Medulla oblongata (tissue), 1 donor: ENCODE data around the gene MRPS5.
"Not testable (repeated sequence)": the region's sequence is repeated elsewhere in the genome, so short reads cannot be mapped to it uniquely, and the experiment has no call there.

Experiments used
- DNase-seq: peaks from one replicate; pipeline ENCODE4 v3.0.0-alpha.2; 2015; ENCODE audit errors: extremely low spot score

The MRPS5 gene

DNA sequence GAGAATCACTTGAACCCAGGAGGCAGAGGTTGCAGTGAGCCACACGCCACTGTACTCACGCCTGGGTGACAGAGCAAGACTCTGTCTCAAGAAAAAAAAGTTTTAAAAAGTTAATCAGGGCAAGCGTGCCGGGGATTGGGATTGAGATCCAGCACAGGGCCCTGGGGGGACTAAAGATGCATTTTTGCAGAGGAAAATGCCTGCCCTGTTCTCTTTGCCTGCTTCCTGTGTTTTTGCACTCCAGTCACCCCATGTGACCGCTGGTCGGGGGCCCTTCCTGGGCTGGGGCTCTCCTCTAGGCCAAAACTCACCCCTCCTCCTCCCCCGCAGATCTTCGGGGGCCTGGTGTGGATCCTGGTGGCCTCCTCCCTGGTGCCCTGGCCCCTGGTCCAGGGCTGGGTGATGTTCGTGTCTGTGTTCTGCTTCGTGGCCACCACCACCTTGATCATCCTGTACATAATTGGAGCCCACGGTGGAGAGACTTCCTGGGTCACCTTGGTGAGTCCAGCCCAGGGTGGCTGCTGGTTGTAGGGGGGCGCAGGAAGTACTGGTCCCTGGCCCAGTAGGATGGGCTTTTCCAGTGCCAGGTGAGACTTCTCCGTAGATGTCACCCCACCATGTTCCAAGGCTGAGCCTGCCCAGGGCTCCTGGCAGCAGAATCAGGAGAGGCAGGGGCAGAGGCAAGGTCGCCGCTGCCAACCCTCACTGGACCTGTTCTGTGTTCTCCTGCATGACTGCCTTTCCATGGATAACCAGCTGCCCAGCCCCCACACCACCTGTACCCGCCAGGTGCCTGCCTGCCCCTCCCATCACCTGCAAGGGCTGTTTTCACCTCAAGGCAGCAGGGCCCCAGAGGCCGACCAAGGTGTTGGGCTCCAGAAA lies 73.7 kb downstream of the MRPS5 start:
- DNase-seq = no peak

DNA sequence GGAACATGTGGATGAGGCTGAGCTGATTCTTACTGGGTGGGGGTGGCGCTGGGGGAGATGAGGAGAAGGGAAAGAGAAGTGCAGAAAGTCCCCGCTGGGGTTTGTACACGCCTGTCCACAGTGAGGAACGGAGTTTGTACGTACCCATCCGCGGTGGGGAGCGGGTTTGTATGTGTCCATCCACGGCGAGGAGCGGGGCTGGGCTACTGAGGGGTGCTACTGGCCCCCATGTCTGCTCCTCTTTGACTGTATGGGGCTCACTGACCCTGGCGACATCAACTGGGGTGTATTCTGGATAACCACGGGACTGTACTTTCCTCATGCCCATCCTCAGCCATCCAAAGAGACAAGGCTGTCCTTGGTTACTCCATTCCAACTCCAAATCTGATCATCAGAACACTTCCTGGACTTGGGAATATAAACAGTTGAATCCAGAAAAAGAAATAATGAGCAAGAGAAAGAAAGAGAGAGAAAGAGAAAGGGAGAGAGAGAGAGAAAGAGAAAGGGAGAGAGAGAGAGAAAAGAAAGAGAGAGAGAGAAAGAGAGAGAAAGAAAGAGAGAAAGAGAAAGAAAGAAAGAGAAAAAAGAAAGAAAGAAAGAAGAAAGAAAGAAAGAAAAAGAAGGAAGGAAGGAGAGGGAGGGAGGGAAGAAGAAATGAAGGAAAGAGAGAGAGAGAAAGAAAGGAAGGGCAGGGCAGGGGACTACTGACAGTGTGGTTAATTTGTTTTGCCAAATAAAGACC lies 75.1 kb downstream of the MRPS5 start:
- no peak for DNase-seq

DNA sequence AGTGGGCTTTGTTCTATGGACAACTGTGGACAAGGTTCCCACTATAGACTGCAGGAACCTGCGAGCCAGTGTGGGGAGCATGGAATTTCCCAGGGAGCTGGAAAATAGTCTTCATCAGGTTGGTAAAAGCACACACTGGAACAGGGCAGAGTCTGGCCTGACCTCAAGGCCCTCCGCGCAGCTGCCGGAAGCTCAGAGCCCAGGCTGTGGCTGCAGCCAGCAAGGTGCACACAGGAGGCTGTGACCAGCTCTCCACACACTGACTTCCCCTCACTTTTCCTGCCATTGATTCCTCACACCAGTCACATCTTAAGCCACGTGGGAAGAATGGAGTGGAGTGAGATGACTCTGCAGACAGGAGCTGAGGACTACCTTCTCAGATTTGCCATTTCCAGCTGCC lies 77.0 kb downstream of the MRPS5 start:
- no peak for DNase-seq

DNA sequence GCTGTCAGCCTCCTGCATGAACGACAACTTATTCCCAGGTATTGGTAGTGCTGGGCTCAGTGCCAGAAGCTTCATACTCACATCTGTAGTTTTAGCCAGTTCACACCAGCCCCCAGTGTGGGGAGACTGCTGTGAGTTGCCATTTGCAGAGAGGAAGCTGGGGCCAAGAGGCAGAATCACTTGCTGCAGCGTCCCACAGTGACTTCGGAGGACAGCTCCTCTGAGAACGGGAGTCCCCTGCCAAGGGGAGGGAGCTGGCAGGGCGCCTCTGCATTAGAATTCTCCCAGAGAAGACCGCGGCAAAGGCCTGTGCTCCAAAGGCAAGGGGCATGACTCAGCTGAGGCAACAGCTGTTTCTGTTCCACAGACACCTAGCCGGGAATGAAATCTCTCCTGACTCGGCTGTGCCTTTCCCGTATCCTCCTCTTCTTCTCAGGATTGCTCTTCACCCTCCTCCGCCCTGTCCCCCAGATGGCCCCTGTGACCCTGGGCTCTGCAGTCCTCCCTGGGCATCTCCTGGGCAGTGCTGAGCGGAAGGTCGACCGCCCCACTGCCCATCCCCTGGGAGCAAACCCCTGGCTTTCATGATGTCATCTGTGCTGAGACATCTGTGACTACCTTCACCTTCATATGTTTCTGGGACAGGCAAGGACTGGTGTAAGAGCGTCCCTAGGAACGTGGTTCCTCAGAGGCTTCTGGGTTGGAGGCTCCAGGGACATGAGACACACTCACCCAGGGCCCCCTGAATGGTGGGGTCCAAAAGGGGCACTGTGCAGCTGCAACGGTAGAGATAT lies 78.1 kb downstream of the MRPS5 start:
- DNase-seq = peak; percentile 94

DNA sequence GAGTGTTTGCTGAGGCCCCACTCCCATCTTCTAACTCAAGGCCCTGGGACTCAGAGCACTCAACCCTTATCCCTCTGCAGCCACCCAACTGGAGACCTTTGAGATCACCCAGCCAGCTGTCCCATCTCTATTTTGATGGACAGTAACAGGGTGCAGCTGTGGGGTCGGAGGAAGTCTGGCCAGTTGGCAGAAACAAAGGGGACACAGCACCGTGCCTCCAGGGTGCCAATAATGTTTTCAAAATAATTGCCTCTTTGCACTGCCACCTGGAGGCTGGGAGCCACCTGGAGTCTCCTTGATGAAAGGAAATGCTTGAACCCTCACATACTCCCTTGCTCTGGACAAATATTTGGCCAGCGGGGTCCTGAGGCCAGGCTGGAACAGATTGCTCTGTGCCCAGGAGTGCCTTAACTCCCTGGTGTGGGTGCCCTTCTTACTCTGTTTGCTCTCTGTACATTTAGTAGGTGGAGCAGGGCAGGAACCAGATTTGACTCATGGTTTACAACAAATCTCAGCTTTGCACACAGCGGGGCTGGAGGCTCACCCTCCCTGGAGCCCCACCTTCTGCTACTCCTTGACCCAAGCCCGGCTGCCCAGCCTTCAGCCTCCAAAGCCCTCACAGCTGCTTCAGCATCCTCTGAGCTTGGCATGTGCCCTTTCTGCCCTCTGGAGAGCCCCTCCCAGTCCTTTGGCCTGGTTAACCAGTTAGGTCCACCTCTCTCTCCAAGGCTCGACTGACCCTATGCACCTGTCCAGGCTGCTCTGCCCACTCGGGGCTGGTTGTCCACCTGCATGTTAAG lies 78.9 kb downstream of the MRPS5 start:
- DNase-seq = no peak

DNA sequence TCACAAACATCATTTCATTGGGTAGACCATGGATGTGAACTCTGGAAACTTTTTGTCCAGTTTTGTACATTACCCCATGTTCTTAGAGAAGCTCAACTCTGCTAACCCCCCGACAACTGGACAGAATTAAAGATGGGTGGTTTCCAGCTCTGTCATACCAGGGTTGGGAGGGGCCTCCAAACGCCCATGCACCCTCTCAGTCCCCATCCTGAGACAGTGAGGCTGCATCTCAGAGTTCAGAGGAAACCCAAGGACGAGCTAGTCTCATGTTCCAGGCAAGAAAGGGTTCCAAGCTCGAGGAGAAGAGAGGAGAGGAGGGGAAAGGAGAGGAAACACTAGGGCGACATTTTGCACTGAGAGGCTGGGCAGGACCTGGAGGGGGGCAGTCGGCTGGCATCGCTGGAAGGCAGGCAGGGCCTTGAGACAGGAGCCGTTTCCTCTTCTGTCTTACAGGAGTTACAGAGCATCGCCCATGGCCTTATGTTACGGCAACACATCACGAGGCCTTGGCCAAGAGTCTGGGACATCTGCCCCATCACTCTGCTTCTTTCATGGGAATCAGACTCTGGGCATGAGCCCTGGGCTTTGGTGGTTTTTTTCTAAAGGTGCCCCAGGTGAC lies 79.7 kb downstream of the MRPS5 start:
- DNase-seq = no peak

DNA sequence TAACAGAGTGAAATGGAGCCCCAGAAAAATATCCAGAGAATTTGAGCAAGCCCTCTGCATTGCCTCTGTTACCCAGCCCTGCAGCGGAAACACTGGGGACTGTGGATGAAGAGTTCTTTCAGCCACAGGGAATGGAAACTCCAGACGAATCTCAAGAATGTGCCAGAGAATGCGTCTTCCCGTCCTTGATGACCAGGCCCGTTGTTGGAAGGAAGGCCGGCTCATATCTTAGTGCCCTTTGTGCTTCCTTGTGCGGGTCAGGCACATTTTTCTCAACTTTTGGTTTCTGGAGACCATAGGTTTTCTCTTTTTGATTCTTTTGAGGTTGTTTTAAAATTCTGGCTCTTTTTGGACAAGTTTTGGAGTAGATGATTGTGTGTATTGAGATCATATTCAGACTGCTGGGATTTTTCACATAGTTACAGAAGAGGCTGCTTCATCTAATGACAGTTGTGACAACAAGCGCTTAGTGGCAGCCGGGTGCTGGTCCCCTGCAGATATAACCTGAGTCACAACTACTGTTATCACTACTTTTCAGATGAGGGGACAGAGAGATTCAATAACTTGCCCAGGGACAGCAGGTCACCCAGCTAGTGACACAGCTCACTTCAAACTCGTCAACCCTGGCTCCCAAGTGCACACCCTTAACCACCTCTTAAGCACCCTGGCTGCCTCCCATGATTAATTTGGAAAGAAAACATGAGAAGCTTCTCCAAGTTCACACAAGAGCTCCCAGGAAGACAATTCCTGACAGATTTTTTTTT lies 80.4 kb downstream of the MRPS5 start:
- DNase-seq = no peak

DNA sequence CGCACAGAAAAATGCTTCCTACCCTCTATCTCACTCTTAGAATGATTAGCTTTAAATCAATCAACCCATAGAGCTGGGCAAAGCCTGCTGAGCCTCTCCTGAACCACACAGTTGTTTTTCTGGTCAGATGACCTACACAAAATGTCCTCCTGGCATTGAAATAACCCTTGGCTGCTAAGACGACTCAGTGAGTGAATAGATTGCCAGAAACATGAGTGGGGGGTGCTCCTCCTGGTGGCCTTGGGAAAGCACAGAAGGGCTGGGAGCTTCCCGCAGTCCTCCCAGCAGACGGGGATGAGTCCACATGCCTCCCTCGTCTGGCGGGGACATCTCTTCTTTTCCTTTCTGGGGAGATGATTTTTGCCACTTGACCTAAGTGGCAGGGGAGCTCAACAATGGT lies 81.2 kb downstream of the MRPS5 start:
- DNase-seq = peak; percentile 48

DNA sequence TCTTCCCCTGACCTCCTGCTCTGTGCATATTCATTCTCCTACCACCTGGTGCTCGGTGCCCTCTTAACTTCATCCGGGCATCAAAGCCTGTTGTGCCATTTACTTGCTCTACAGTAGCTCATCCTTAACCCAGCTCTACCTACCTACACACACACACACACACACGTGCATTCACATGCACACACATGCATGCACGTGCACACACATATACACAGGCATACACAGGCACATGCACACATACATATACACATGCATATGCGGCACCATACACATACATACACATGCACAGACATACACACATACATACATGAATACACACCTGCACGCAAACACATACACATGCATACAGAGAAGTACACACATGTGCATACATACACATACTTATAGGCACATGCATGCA lies 81.6 kb downstream of the MRPS5 start:
- DNase-seq = no peak

DNA sequence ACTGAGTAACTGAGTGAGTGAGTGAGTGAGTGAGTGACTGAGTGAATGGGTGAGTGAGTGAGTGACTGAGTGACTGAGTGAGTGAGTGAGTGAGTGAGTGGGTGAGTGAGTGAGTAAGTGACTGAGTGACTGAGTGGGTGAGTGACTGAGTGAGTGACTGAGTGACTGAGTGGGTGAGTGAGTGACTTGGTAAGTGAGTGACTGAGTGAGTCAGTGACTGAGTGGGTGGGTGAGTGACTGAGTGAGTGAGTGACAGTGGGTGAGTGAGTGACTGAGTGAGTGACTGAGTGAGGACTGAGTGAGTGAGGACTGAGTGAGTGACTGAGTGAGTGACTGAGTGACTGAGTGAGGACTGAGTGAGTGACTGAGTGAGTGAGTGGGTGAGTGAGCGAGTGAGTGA lies 82.2 kb downstream of the MRPS5 start:
- DNase-seq = no peak

DNA sequence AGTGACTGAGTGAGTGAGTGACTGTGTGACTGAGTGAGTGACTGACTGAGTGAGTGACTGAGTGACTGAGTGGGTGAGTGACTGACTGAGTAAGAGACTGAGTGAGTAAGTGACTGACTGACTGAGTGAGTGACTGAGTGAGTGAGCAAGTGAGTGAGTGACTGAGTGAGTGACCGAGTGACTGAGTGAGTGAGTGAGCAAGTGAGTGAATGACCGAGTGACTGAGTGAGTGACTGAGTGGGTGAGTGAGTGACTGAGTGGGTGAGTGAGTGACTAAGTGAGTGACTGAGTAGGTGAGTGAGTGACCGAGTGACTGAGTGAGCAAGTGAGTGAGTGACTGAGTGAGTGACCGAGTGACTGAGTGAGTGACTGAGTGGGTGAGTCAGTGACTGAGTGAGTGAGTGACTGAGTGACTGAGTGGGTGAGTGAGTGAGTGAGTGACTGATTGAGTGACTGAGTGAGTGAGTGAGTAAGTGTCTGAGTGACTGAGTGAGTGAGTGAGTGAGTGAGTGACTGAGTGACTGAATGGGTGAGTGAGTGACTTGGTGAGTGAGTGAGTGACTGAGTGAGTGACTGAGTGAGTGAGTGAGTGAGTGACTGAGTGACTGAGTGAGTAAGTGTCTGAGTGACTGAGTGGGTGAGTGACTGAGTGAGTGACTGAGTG lies 82.8 kb downstream of the MRPS5 start:
- DNase-seq = no peak

DNA sequence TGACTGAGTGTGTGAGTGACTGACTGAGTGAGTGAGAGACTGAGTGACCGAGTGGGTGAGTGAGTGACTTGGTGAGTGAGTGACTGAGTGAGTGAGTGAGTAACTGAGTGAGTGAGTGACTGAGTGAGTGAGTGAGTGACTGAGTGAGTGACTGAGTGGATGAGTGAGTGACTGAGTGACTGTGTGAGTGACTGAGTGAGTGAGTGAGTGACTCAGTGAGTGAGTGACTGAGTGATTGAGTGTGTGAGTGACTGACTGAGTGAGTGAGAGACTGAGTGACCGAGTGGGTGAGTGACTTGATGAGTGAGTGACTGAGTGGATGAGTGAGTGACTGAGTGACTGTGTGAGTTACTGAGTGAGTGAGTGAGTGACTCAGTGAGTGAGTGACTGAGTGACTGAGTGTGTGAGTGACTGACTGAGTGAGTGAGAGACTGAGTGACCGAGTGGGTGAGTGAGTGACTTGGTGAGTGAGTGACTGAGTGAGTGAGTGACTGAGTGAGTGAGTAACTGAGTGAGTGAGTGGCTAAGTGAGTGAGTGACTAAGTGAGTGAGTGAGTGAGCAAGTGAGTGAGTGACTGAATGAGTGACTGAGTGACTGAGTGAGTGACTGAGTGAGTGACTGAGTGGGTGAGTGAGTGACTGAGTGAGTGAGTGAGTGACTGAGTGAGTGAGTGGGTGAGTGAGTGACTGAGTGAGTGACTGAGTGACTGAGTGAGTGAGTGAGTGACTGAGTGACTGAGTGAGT lies 83.6 kb downstream of the MRPS5 start:
- not testable (repeated sequence) for DNase-seq

DNA sequence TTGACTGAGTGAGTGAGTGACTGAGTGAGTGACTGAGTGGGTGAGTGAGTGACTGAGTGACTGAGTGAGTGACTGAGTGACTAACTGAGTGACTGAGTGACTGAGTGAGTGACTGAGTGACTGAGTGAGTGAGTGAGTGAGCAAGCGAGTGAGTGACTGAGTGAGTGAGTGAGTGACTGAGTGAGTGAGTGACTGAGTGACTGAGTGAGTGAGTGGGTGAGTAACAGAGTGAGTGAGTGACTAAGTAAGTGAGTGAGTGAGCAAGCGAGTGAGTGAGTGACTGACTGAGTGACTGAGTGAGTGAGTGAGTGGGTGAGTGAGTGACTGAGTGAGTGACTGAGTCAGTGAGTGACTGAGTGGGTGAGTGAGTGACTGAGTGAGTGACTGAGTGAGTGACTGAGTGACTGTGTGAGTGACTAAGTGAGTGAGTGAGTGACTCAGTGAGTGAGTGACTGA lies 84.2 kb downstream of the MRPS5 start:
- no peak for DNase-seq

DNA sequence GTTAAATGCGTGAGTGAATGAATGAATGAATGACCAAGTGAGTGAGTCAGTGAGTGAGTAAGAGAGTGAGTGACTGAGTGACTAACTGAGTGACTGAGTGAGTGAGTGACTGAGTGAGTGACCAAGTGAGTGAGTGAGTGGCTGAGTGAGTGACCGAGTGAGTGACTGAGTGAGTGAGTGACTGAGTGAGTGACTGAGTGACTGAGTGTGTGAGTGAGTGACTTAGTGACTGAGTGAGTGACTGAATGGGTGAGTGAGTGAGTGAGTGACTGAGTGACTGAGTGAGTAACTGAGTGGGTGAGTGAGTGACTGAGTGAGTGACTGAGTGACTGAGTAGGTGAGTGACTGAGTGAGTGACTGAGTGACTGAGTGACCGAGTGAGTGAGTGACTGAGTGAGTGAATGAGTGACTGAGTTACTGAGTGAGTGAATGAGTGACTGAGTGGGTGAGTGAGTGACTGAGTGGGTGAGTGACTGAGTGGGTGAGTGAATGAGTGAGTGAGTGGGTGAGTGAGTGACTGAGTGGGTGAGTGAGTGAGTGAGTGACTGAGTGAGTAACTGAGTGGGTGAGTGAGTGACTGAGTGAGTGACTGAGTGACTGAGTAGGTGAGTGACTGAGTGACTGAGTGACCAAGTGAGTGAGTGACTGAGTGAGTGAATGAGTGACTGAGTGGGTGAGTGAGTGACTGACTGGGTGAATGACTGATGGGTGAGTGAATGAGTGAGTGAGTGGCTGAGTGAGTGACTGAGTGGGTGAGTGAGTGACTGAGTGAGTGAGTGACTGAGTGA lies 84.8 kb downstream of the MRPS5 start:
- no peak for DNase-seq
